ENCODE measurements around the gene HHIPL2. TPM values are rescaled to one million over a fixed set of nuclear protein-coding genes. Genes with fewer than 3 reads are reported as not detected.
"Not testable (repeated sequence)": the region's sequence is repeated elsewhere in the genome, so short reads cannot be mapped to it uniquely, and the experiment has no call there.

The HHIPL2 gene
- total RNA-seq, 4 donors from 2014 or later, result not detected

GRCh38 chr1:222472776-222473540 lies 74.9 kb downstream of the HHIPL2 start:
- not testable (repeated sequence) for H3K27ac ChIP-seq, H3K27me3 ChIP-seq, H3K9me3 ChIP-seq, H3K36me3 ChIP-seq, H3K4me3 ChIP-seq, H3K4me1 ChIP-seq, ATAC-seq
- WGBS, 2 donors (ENCODE audit: low coverage in 1 of 2), result 95 to 97% methylated on average over 10 to 14 of the region's 33 CpGs

Small RNA genes lying within 50 kb of the gene (small RNA-seq; reads per million reads assigned to genes)
- gene RNU6-791P, result 0 reads per million in 4 donors

Other genes starting within 250 kb of the HHIPL2 start
- gene TAF1A, start 41.8 kb upstream of the HHIPL2 start, total RNA-seq, result 1 to 10 TPM; 2.2 to 4.8 (median 3.7) TPM
- gene MIA3, start 70.0 kb upstream of the HHIPL2 start, total RNA-seq, result 10 to 100 TPM; 39.4 to 71.0 (median 48.4) TPM
- gene AIDA, start 164.4 kb upstream of the HHIPL2 start, total RNA-seq, result 100 to 1,000 TPM in 3 of 4 donors, 10 to 100 TPM in 1; 79.3 to 119 (median 108) TPM
- 100 to 1,000 TPM in 1 of 4 donors, 10 to 100 TPM in 3; 41.3 to 111 (median 63.2) TPM for gene BROX, start 164.5 kb upstream of the HHIPL2 start, total RNA-seq
- gene FAM177B, start 189.1 kb upstream of the HHIPL2 start, total RNA-seq, result under 1 TPM in 1 of 4 donors, not detected in 3; 0.73 TPM